SU-DHL-6 (cell line): Measurements from ENCODE around the gene RBM33.

Source experiments
- H2AFZ ChIP-seq: fragments of 200-600 bp; sonication (generic); 2 replicates; pipeline ENCODE4 v1.6.1; 2014; ENCODE audit warnings: low read depth, mild to moderate bottlenecking, moderate library complexity, mixed read lengths, antibody characterized with exemption, low read length; ENCODE audit not compliant: severe bottlenecking
- H3F3A ChIP-seq: fragments of 200-600 bp; shearing (Covaris generic); 2 replicates; pipeline ENCODE4 v1.6.0; 2016; ENCODE audit warnings: antibody characterized with exemption, mild to moderate bottlenecking; ENCODE audit not compliant: insufficient read depth
- H3K27ac ChIP-seq: fragments of 200-600 bp; sonication (generic); 2 replicates; pipeline ENCODE4 v1.5.1; 2016; ENCODE audit warnings: low read depth, mild to moderate bottlenecking, low read length, moderate library complexity, mixed read lengths
- H3K27me3 ChIP-seq: fragments of 200-600 bp; sonication (generic), shearing (Covaris generic); 2 replicates; pipeline ENCODE4 v1.6.0; 2014; ENCODE audit warnings: mild to moderate bottlenecking, low read length
- H3K36me3 ChIP-seq: fragments of 200-600 bp; sonication (generic); 2 replicates; pipeline ENCODE4 v1.6.1; 2014; ENCODE audit warnings: mild to moderate bottlenecking, low read length, mixed read lengths
- H3K4me2 ChIP-seq: fragments of 300-600, 200-600 bp; shearing (Covaris generic), sonication (generic); 2 replicates; pipeline ENCODE4 v1.6.0; 2014; ENCODE audit warnings: low read length, low read depth, mild to moderate bottlenecking; ENCODE audit not compliant: poor library complexity, severe bottlenecking
- H3K4me3 ChIP-seq: fragments of 200-600 bp; sonication (generic); 2 replicates; pipeline ENCODE4 v1.5.1; 2014; ENCODE audit warnings: antibody characterized with exemption, low read length, mild to moderate bottlenecking, mixed read lengths; ENCODE audit not compliant: insufficient read depth, poor library complexity, severe bottlenecking
- H3K79me2 ChIP-seq: fragments of 200-600 bp; sonication (generic); 2 replicates; pipeline ENCODE4 v1.6.1; 2014; ENCODE audit warnings: mild to moderate bottlenecking, low read length, moderate library complexity; ENCODE audit not compliant: insufficient read depth
- H3K9ac ChIP-seq: fragments of 200-600 bp; sonication (generic); 2 replicates; pipeline ENCODE4 v1.7.0; 2014; ENCODE audit warnings: mild to moderate bottlenecking, low read length
- H3K9me2 ChIP-seq: fragments of 200-600 bp; sonication (generic); replicated peaks from 2 replicates; pipeline ENCODE4 v1.6.1; 2014; ENCODE audit warnings: low read length; ENCODE audit not compliant: insufficient read depth
- H3K9me3 ChIP-seq: fragments of 200-600 bp; sonication (generic); 2 replicates; pipeline ENCODE4 v1.6.1; 2014; ENCODE audit warnings: low read length, mixed read lengths; ENCODE audit not compliant: insufficient read depth
- H4K20me1 ChIP-seq: fragments of 200-600 bp; sonication (generic); 2 replicates; pipeline ENCODE4 v1.6.1; 2014; ENCODE audit warnings: low read depth, mild to moderate bottlenecking, antibody characterized with exemption, low read length, moderate library complexity, mixed read lengths
- CTCF ChIP-seq: fragments of 200-600 bp; sonication (generic); IDR thresholded peaks from one replicate; pipeline ENCODE4 v1.5.1; 2017; ENCODE audit warnings: antibody characterized with exemption, mild to moderate bottlenecking, low read length, moderate library complexity; ENCODE audit not compliant: insufficient read depth, poor library complexity, severe bottlenecking
- EZH2phosphoT487 ChIP-seq: fragments of 200-600 bp; sonication (generic), shearing (Covaris generic); conservative IDR thresholded peaks from 2 replicates; pipeline ENCODE4 v1.6.1; 2018; ENCODE audit warnings: mild to moderate bottlenecking, antibody characterized with exemption, low read length, moderate library complexity, mixed read lengths

RBM33 gene

GRCh38 chr7:155629171-155629570 is 15.3 kb upstream of the RBM33 start:
- Histone ChIP-seq H3K79me2 (no peaks in the 10 kb centered on the region), H3K27me3 (no peaks in the 10 kb centered on the region), H3K9me2 (no peaks in the 10 kb centered on the region)

GRCh38 chr7:155631155-155631554 is 13.3 kb upstream of the RBM33 start:
- TF ChIP-seq EZH2phosphoT487 (no peak), CTCF (no peak)

More at GRCh38 chr7:155629171-155629570, 15.3 kb upstream of the RBM33 start:
- no peak overlapping the region for H3K27ac ChIP-seq
- H3K9ac ChIP-seq = no peak overlapping the region
- no peak overlapping the region for H3K4me2 ChIP-seq
- no peak overlapping the region for H3K4me3 ChIP-seq
- H2AFZ ChIP-seq = no peak overlapping the region
- no peaks in the 10 kb centered on the region for H3F3A ChIP-seq
- H3K36me3 ChIP-seq = no peaks in the 10 kb centered on the region
- no peak for TF ChIP-seq EZH2phosphoT487
- no peak for TF ChIP-seq CTCF
- H3K9me3 ChIP-seq = peaks cover 8% of the 10 kb centered on the region; the same call in 1 of the 2 replicates
- no peaks in the 10 kb centered on the region for H4K20me1 ChIP-seq

GRCh38 chr7:155635817-155636216 is 8.6 kb upstream of the RBM33 start:
- Histone ChIP-seq H3K36me3 (0 out of 2 replicates have a peak, but pooled peaks cover 14% of the 10 kb centered on the region), H3K4me3 (no peak overlapping the region), H3F3A (no peaks in the 10 kb centered on the region), H3K79me2 (no peaks in the 10 kb centered on the region), H3K27ac (no peak overlapping the region), H4K20me1 (no peaks in the 10 kb centered on the region), H2AFZ (no peak overlapping the region), H3K9me2 (no peaks in the 10 kb centered on the region), H3K9me3 (no peaks in the 10 kb centered on the region), H3K9ac (no peak overlapping the region), H3K4me2 (no peak overlapping the region), H3K27me3 (no peaks in the 10 kb centered on the region)
- TF ChIP-seq CTCF = no peak
- no peak for TF ChIP-seq EZH2phosphoT487

More at GRCh38 chr7:155631155-155631554, 13.3 kb upstream of the RBM33 start:
- H3K36me3 ChIP-seq = no peaks in the 10 kb centered on the region
- no peak overlapping the region for H3K4me3 ChIP-seq
- H3K9me3 ChIP-seq = peaks cover 8% of the 10 kb centered on the region; the same call in 1 of the 2 replicates
- no peaks in the 10 kb centered on the region for H3K9me2 ChIP-seq
- H3K27me3 ChIP-seq = no peaks in the 10 kb centered on the region
- H3K27ac ChIP-seq = no peak overlapping the region
- H3K4me2 ChIP-seq = no peak overlapping the region
- no peaks in the 10 kb centered on the region for H3K79me2 ChIP-seq
- no peak overlapping the region for H2AFZ ChIP-seq
- H3K9ac ChIP-seq = no peak overlapping the region
- no peaks in the 10 kb centered on the region for H4K20me1 ChIP-seq
- no peaks in the 10 kb centered on the region for H3F3A ChIP-seq
